ENCODE data around the gene DNAJC5. TPM values are rescaled to one million over a fixed set of nuclear protein-coding genes. Genes with fewer than 3 reads are reported as not detected.

Gene DNAJC5
- total RNA-seq, 4 donors from 2014 or later, result 38.4 to 87.4 (median 75.1) TPM

DNA sequence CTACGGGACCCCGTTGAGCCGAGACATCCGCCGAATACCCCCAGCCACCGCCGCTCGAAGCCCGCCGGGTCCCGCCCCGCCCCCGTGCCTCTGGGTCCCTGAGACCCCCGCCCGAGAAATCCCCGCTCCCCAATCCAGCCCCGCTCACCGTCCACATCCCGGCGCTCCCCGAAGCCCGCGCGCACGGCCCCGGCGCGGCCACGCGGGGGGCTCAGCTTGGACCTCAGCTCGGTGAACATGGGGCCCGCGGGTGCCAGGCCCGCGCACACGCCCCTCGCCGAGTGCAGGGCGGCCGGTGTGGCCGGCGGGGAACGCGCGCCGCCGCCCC is 84.3 kb downstream of the DNAJC5 start:
- H3K4me3 ChIP-seq (replicated peaks in 1 of 3), result peak overlapping the region; percentile 45 to 75 (median 49)
- no peak for DNase-seq
- H3K27ac ChIP-seq, result peak overlapping the region in 1 of 3 donors; percentile 59
- TF ChIP-seq, protein P1, sequence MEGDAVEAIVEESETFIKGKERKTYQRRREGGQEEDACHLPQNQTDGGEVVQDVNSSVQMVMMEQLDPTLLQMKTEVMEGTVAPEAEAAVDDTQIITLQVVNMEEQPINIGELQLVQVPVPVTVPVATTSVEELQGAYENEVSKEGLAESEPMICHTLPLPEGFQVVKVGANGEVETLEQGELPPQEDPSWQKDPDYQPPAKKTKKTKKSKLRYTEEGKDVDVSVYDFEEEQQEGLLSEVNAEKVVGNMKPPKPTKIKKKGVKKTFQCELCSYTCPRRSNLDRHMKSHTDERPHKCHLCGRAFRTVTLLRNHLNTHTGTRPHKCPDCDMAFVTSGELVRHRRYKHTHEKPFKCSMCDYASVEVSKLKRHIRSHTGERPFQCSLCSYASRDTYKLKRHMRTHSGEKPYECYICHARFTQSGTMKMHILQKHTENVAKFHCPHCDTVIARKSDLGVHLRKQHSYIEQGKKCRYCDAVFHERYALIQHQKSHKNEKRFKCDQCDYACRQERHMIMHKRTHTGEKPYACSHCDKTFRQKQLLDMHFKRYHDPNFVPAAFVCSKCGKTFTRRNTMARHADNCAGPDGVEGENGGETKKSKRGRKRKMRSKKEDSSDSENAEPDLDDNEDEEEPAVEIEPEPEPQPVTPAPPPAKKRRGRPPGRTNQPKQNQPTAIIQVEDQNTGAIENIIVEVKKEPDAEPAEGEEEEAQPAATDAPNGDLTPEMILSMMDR (IDR thresholded peaks at IDR 0.05), result no peak
- TF ChIP-seq POLR2A (IDR thresholded peaks at IDR 0.05), result no peak
- no peaks in the 10 kb centered on the region for H3K27me3 ChIP-seq
- no peaks in the 10 kb centered on the region for H3K9me3 ChIP-seq
- WGBS, 2 donors, result 0 to 4% methylated on average over 5 of the region's 47 CpGs
- H3K4me1 ChIP-seq, result peaks cover 24 to 26% of the 10 kb centered on the region in 2 donors
- peaks cover 5 to 7% of the 10 kb centered on the region in 2 donors for H3K36me3 ChIP-seq
- intact Hi-C loops (cut with DNase I), result no loop called here

DNA sequence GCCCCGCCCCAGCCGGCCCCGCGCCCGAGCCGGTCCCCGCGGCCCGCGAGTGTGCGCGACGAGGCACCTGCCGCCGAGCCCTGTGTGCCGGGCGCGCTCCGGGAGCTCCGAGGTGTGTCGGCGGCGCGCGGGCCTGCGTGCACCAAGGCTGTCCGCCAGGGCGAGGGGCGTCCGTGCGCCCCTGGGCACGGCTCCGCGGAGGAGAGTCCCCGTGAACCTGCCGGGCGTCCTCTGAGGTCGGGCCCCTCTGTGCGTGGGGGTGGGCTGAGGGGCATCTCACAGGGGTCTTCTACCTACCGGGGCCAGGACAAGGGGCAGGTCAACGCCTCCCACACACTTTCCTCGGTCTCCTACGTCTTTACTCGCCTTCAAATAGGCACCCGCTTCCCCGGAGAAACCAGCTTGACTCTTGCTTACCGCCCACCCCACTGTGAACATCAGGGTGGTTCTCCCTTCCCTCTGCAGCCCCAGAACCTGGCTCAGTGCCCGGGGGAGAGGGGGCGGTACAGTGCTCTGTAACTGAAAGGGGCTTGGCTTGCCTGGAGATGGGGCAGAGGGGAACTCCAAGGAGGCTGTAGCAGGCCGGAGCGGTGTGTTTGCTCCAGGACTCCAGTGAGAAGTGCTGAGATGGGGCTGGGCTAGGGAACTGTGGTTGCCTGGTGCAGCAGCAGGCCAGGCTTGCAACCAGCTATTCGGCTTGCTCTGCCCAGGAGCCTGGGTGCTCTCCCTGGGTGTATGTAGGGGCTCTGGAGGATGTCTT is 84.8 kb downstream of the DNAJC5 start, which contains the start of gene SAMD10:
SAMD10 (minus strand) TSS at position 86 of the 760 bp plus-strand sequence. CDS start 175 bp downstream, outside the sequence.
- Histone ChIP-seq H3K4me1 (peaks cover 24 to 26% of the 10 kb centered on the region in 2 donors), H3K9me3 (no peaks in the 10 kb centered on the region), H3K36me3 (peaks cover 10 to 12% of the 10 kb centered on the region in 2 donors), H3K27ac (peak within 1 kb of the TSS in 2 of 3 donors; percentile 20 to 59), H3K27me3 (no peaks in the 10 kb centered on the region), H3K4me3 (replicated peaks in 1 of 3) (peak within 1 kb of the TSS; percentile 45 to 75 (median 49))
- WGBS, 2 donors, result 6 to 22% methylated on average over 3 to 21 of the region's 52 CpGs
- TF ChIP-seq, protein P1 (IDR thresholded peaks at IDR 0.05), result peak in 2 of 6 experiments; percentile 24 to 33
- no peak for TF ChIP-seq POLR2A (IDR thresholded peaks at IDR 0.05)
- peak; percentile 50 to 54 for DNase-seq
- intact Hi-C loops (cut with DNase I), result no loop called here

DNA sequence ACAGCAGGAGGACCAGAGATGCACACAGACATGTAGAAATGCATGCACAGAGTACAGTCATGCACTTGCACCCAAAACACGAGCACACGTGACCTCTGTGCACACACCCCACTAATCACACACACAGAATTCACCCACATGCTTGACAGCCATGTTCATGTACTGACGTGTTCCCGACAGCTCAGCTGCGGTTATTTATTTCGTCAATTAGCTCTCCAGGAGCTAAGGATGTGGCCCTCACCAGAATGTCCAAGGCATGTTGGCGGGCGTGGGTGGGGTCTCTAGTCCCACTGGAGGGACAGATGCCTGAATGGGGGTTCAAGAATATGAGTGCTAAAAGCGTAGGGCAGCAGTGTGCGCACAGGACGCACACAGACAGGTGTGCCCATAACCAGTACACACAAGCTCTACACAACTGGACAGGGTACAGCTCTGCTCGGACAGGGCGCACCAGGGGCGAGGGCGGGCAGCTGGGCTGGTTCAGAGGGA is 85.4 kb downstream of the DNAJC5 start:
- DNase-seq, result no peak
- intact Hi-C loops (cut with DNase I), result no loop called here
- H3K36me3 ChIP-seq, result peaks cover 17 to 19% of the 10 kb centered on the region in 2 donors
- TF ChIP-seq POLR2A (IDR thresholded peaks at IDR 0.05), result no peak
- TF ChIP-seq, protein P1 (IDR thresholded peaks at IDR 0.05), result no peak
- no peaks in the 10 kb centered on the region for H3K27me3 ChIP-seq
- H3K4me3 ChIP-seq (replicated peaks in 1 of 3), result peak overlapping the region in 2 of 3 donors; percentile 16 to 68
- peak overlapping the region; percentile 20 to 66 (median 41) for H3K27ac ChIP-seq
- H3K4me1 ChIP-seq, result peaks cover 24 to 26% of the 10 kb centered on the region in 2 donors
- no peaks in the 10 kb centered on the region for H3K9me3 ChIP-seq
- 68 to 76% methylated on average over 12 to 14 of the region's 15 CpGs for WGBS, 2 donors

DNA sequence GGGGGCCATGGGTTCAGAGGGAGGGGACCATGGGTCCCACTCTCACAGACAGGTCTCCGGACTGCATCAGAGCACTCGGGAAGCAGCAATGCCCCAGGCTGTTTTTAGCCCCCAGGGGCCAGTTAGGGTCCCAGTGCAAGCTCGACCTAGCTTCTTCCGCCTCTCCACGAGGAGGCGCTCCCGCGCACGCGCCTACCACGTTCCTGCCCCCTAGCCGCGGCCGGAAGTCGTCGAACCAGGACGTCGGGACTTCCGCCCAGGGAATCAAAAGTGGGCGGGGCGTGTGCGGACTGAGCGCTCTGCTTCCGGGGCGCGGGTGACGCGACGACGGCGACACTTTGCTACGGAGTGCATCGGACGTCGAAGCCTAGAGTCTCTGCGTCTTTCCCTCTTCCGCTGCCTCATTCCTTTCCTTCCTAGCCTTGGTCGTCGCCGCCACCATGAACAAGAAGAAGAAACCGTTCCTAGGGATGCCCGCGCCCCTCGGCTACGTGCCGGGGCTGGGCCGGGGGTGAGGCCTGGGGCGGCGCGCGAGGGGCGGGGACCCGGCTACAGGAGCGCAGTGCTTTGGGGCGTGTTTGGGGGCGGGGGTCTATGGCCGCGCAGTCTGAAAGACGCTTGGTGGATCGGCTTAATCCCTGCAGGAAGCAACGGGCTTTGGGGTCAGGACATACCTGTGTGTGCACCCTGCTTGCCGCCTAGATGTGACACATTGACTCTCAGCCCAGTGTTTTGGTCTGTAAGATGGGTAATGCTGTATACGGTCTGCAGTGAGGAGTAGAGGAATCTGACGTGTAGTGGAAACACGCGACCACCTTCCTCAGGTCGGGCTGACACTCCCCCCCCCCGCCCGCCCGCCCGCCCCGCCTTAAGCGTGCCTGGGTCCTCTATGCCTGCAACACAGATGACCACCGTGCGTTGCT is 86.1 kb downstream of the DNAJC5 start, which contains the start of gene PRPF6:
PRPF6 (plus strand) TSS at position 327 of the 923 bp plus-strand sequence; CDS start at position 441, 114 bp downstream.
- intact Hi-C loops (cut with DNase I), result no loop called here
- Histone ChIP-seq H3K4me1 (peaks cover 24 to 26% of the 10 kb centered on the region in 2 donors), H3K9me3 (no peaks in the 10 kb centered on the region), H3K36me3 (peaks cover 23% of the 10 kb centered on the region in 2 donors), H3K27me3 (no peaks in the 10 kb centered on the region), H3K27ac (peak within 1 kb of the TSS; percentile 20 to 86 (median 66)), H3K4me3 (replicated peaks in 1 of 3) (peak within 1 kb of the TSS; percentile 16 to 98 (median 75))
- peak in 1 of 2 donors; percentile 75 for TF ChIP-seq POLR2A (IDR thresholded peaks at IDR 0.05)
- TF ChIP-seq, protein P1 (IDR thresholded peaks at IDR 0.05), result peak; percentile 32 to 84 (median 62)
- 0 to 1% methylated on average over 34 to 65 of the region's 75 CpGs for WGBS, 2 donors
- peak; percentile 94 to 96 for DNase-seq

Measured in thyroid gland (tissue), 4 donors.